Thyroid gland (tissue), 4 donors: ENCODE measurements around the gene MAPK8IP3. TPM values are rescaled to one million over a fixed set of nuclear protein-coding genes. Genes with fewer than 3 reads are reported as not detected.

Experiments
- DNase-seq, 2 donors: peaks; one replicate each; pipeline ENCODE4 v3.0.0-alpha.2; 2019
- H3K27ac ChIP-seq, 3 donors: fragments of 200-600 bp; sonication (generic); 1 replicate in 2 of 3; 2 replicates in 1 of 3; pipeline ENCODE4 v1.5.1; 2016 to 2019; ENCODE audit warnings: mild to moderate bottlenecking in 1 of 3, moderate library complexity in 1 of 3
- H3K27me3 ChIP-seq: fragments of 200-600 bp; sonication (generic); one replicate; pipeline ENCODE4 v1.5.1; 2019
- H3K36me3 ChIP-seq, 2 donors: fragments of 200-600 bp; sonication (generic); one replicate each; pipeline ENCODE4 v1.5.1; 2016 to 2019
- H3K4me1 ChIP-seq, 2 donors: fragments of 200-600 bp; sonication (generic); one replicate each; pipeline ENCODE4 v1.5.1; 2017 to 2019
- H3K4me3 ChIP-seq, 3 donors: fragments of 200-600 bp; sonication (generic); replicated peaks in 1 of 3; 1 replicate in 2 of 3; 2 replicates in 1 of 3; pipeline ENCODE4 v1.5.1; 2016; ENCODE audit warnings: mild to moderate bottlenecking in 1 of 3
- H3K9me3 ChIP-seq: fragments of 200-600 bp; sonication (generic); one replicate; pipeline ENCODE4 v1.5.1; 2017
- CTCF ChIP-seq, 6 experiments: fragments of 200-600 bp in 3 of 6; fragments of 450-650 bp in 3 of 6; sonication (generic) in 3 of 6; IDR thresholded peaks; one replicate each; pipeline ENCODE4 v1.5.1; 2016 to 2019; ENCODE audit warnings: antibody characterized with exemption in 6 of 6, mild to moderate bottlenecking in 2 of 6, inconsistent platforms in 1 of 6, moderate library complexity in 1 of 6
- POLR2A ChIP-seq, 2 donors: fragments of 450-650 bp; IDR thresholded peaks; one replicate each; pipeline ENCODE4 v1.6.1; 2017; ENCODE audit warnings: antibody characterized with exemption in 2 of 2, mild to moderate bottlenecking in 2 of 2, moderate library complexity in 1 of 2
- WGBS, 2 donors: methylation state at CpG; one replicate each; pipeline ENCODE4 v1.1.5; 2017; 5-methylcytosine and 5-hydroxymethylcytosine counted together
- intact Hi-C: fragments of 100-400 bp; cut with DNase I; formaldehyde crosslinking; loops from one replicate; pipeline ENCODE4 v1.15.1; 2023
- total RNA-seq, 4 donors: library from RNA; depleted of rRNA; stranded (reverse); fragments of >200 nt; gene quantifications; one replicate each; pipeline ENCODE4 v1.2.3, GENCODE V29; 2016

The MAPK8IP3 gene
- total RNA-seq, 4 donors from 2014 or later: 45.7 to 137 (median 60.4) TPM

GRCh38 chr16:1790261-1790610 is 84.2 kb downstream of the MAPK8IP3 start:
- Histone ChIP-seq H3K4me3 (no peak overlapping the region), H3K27ac (no peak overlapping the region), H3K27me3 (no peaks in the 10 kb centered on the region), H3K9me3 (no peaks in the 10 kb centered on the region), H3K4me1 (peaks cover 11 to 12% of the 10 kb centered on the region in 2 donors), H3K36me3 (peaks cover 17 to 21% of the 10 kb centered on the region in 2 donors)
- no peak for DNase-seq
- intact Hi-C loops: no loop called here
- WGBS, 2 donors: 93 to 95% methylated on average over 12 to 15 of the region's 15 CpGs
- TF ChIP-seq CTCF (IDR thresholded peaks at IDR 0.05): no peak
- TF ChIP-seq POLR2A (IDR thresholded peaks at IDR 0.05): no peak

GRCh38 chr16:1790611-1791255 is 84.7 kb downstream of the MAPK8IP3 start:
- H3K9me3 ChIP-seq: no peaks in the 10 kb centered on the region
- H3K27me3 ChIP-seq: no peaks in the 10 kb centered on the region
- peaks cover 11 to 12% of the 10 kb centered on the region in 2 donors for H3K4me1 ChIP-seq
- 92% methylated on average over 42 of the region's 44 CpGs; no CpG with 5 or more reads in 1 of the 2 donors for WGBS, 2 donors
- no peak for DNase-seq
- intact Hi-C loops: no loop called here
- H3K4me3 ChIP-seq: no peak overlapping the region
- TF ChIP-seq POLR2A (IDR thresholded peaks at IDR 0.05) (no peak), CTCF (IDR thresholded peaks at IDR 0.05) (no peak)
- H3K27ac ChIP-seq: no peak overlapping the region
- H3K36me3 ChIP-seq: peaks cover 17 to 21% of the 10 kb centered on the region in 2 donors

DNA sequence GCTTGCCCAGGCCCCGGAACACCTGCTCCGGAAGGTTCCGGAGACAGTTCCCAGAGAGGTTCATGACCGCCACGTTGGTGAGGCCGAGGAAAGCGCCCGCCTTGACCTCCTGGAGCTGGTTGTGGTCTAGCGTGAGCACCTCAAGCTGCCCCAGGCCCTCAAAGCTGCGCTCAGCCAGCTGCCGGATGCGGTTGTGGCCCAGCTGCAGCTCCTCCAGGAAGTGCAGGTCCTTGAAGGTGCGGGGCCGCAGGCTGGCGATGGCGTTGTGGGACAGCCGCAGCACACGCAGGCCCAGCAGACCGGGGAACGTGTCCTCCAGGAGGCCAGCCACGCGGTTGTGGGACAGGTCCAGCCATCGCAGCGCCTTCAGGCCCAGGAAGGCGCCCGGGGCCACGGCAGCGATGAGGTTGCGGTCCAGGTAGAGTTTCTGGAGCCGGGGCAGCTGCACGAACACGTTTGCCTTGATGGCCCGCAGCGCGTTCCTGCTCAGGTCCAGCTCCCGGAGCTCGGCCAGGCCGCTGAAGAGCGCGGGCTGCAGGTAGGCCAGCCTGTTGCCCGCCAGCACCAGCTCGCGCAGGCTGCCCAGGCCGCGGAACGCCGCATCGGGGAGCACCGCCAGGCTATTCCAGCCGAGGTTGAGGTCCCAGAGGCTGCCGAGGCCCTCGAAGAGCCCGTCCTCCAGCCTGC is 85.4 kb downstream of the MAPK8IP3 start:
- no peak for DNase-seq
- Histone ChIP-seq H3K9me3 (no peaks in the 10 kb centered on the region), H3K36me3 (peaks cover 17 to 21% of the 10 kb centered on the region in 2 donors), H3K4me1 (peaks cover 11 to 12% of the 10 kb centered on the region in 2 donors), H3K4me3 (no peak overlapping the region), H3K27me3 (no peaks in the 10 kb centered on the region), H3K27ac (no peak overlapping the region)
- intact Hi-C loops: no loop called here
- TF ChIP-seq CTCF (IDR thresholded peaks at IDR 0.05): no peak
- TF ChIP-seq POLR2A (IDR thresholded peaks at IDR 0.05): no peak
- WGBS, 2 donors: 94 to 100% methylated on average over 5 to 19 of the region's 53 CpGs

GRCh38 chr16:1791943-1792812 is 86.2 kb downstream of the MAPK8IP3 start:
- Histone ChIP-seq H3K4me1 (peaks cover 11 to 12% of the 10 kb centered on the region in 2 donors), H3K36me3 (peaks cover 15 to 17% of the 10 kb centered on the region in 2 donors), H3K27me3 (no peaks in the 10 kb centered on the region), H3K9me3 (no peaks in the 10 kb centered on the region), H3K4me3 (no peak overlapping the region), H3K27ac (no peak overlapping the region)
- no peak for DNase-seq
- 87% methylated on average over 20 of the region's 59 CpGs; no CpG with 5 or more reads in 1 of the 2 donors for WGBS, 2 donors
- TF ChIP-seq POLR2A (IDR thresholded peaks at IDR 0.05) (no peak), CTCF (IDR thresholded peaks at IDR 0.05) (no peak)
- intact Hi-C loops: no loop called here
